Neural cell (in vitro differentiated cells): ENCODE measurements around the gene MAMLD1. TPM values are rescaled to one million over a fixed set of nuclear protein-coding genes. Genes with fewer than 3 reads are reported as not detected.

Experiments used
- H2AFZ ChIP-seq: fragments of 200-600, 300-800 bp; sonication (generic), shearing (Covaris generic); 2 replicates; pipeline ENCODE4 v1.6.0; 2014; ENCODE audit warnings: low read depth, mild to moderate bottlenecking, antibody characterized with exemption, low read length, moderate library complexity
- H3F3A ChIP-seq: fragments of 200-600 bp; shearing (Covaris generic); 2 replicates; pipeline ENCODE4 v1.6.1; 2016; ENCODE audit warnings: mild to moderate bottlenecking, moderate library complexity, mixed read lengths, antibody characterized with exemption, low read length; ENCODE audit not compliant: insufficient read depth, poor library complexity, severe bottlenecking
- H3K27ac ChIP-seq: fragments of 200-600, 300-800 bp; sonication (generic), shearing (Covaris generic); 2 replicates; pipeline ENCODE4 v1.5.1; 2014; ENCODE audit warnings: mild to moderate bottlenecking, low read length, moderate library complexity
- H3K27me3 ChIP-seq: fragments of 300-800, 200-600 bp; sonication (generic), shearing (Covaris generic); 2 replicates; pipeline ENCODE4 v1.6.0; 2014; ENCODE audit warnings: mild to moderate bottlenecking, low read depth, low read length, moderate library complexity; ENCODE audit not compliant: insufficient read depth
- H3K36me3 ChIP-seq: fragments of 300-800, 200-600 bp; sonication (generic), shearing (Covaris generic); 2 replicates; pipeline ENCODE4 v1.5.1; 2014; ENCODE audit warnings: mild to moderate bottlenecking, antibody characterized with exemption, low read length, moderate library complexity; ENCODE audit not compliant: insufficient read depth
- H3K4me2 ChIP-seq: fragments of 300-800, 200-600 bp; sonication (generic), shearing (Covaris generic); 2 replicates; pipeline ENCODE4 v1.6.0; 2014; ENCODE audit warnings: mild to moderate bottlenecking, low read length
- H3K4me3 ChIP-seq: fragments of 300-800, 200-600 bp; sonication (generic), shearing (Covaris generic); 2 replicates; pipeline ENCODE4 v1.5.1; 2014; ENCODE audit warnings: mild to moderate bottlenecking, low read length, moderate library complexity
- H3K79me2 ChIP-seq: fragments of 200-600 bp; shearing (Covaris generic); replicated peaks from 2 replicates; pipeline ENCODE4 v1.6.0; 2014; ENCODE audit warnings: mild to moderate bottlenecking, low read length, moderate library complexity; ENCODE audit not compliant: insufficient read depth
- H3K9ac ChIP-seq: fragments of 300-800, 200-600 bp; sonication (generic), shearing (Covaris generic); 2 replicates; pipeline ENCODE4 v1.6.1; 2016; ENCODE audit warnings: mild to moderate bottlenecking, low read length, mixed read lengths
- H3K9me2 ChIP-seq: fragments of 200-600 bp; shearing (Covaris generic); 2 replicates; pipeline ENCODE4 v1.6.1; 2016; ENCODE audit warnings: mild to moderate bottlenecking, low read length, mixed read lengths; ENCODE audit not compliant: insufficient read depth
- H3K9me3 ChIP-seq: fragments of 200-600, 300-800 bp; sonication (generic), shearing (Covaris generic); 2 replicates; pipeline ENCODE4 v1.6.1; 2016; ENCODE audit warnings: mild to moderate bottlenecking, mixed run types, low read length, moderate library complexity, mixed read lengths
- H4K20me1 ChIP-seq: fragments of 200-600 bp; shearing (Covaris generic); 2 replicates; pipeline ENCODE4 v1.6.1; 2016; ENCODE audit warnings: mild to moderate bottlenecking, mixed run types; ENCODE audit not compliant: insufficient read depth
- EP300 ChIP-seq: fragments of 450-650 bp; conservative IDR thresholded peaks from 2 replicates; pipeline ENCODE4 v1.6.1; 2014; ENCODE audit warnings: antibody characterized with exemption, mild to moderate bottlenecking, moderate library complexity; ENCODE audit not compliant: poor library complexity, severe bottlenecking
- EZH2 ChIP-seq: fragments of 200-600, 300-800 bp; shearing (Covaris generic), sonication (generic); IDR thresholded peaks from 2 replicates; pipeline ENCODE4 v1.6.1; 2014; ENCODE audit warnings: antibody characterized with exemption, low read length, borderline replicate concordance, mild to moderate bottlenecking; ENCODE audit not compliant: insufficient read depth, poor library complexity, severe bottlenecking
- MXI1 ChIP-seq: fragments of 450-650 bp; conservative IDR thresholded peaks from 2 replicates; pipeline ENCODE4 v1.6.1; 2014; ENCODE audit warnings: antibody characterized with exemption, mild to moderate bottlenecking; ENCODE audit not compliant: poor library complexity, severe bottlenecking
- POLR2AphosphoS5 ChIP-seq: IDR thresholded peaks from 2 replicates; pipeline ENCODE4 v1.6.1; 2012
- RAD21 ChIP-seq: fragments of 450-650 bp; conservative IDR thresholded peaks from 2 replicates; pipeline ENCODE4 v1.6.1; 2014; ENCODE audit warnings: antibody characterized with exemption, mild to moderate bottlenecking, moderate library complexity
- SMC3 ChIP-seq: fragments of 450-650 bp; conservative IDR thresholded peaks from 2 replicates; pipeline ENCODE4 v1.6.1; 2014; ENCODE audit warnings: antibody characterized with exemption, mild to moderate bottlenecking, moderate library complexity; ENCODE audit not compliant: poor library complexity
- TAF1 ChIP-seq: IDR thresholded peaks from 2 replicates; pipeline ENCODE4 v1.6.1; 2012; ENCODE audit warnings: low read depth
- polyA plus RNA-seq: library from polyadenylated mRNA; depleted of rRNA; stranded (reverse); fragments of >200 nt; gene quantifications from 2 replicates; pipeline ENCODE4 v1.2.3, GENCODE V29; 2014
- TF ChIP-seq, protein P1 (sequence below): IDR thresholded peaks from 2 replicates; pipeline ENCODE4 v1.6.1; 2012; ENCODE audit warnings: borderline replicate concordance
- TF ChIP-seq, protein P2 (sequence below): fragments of 450-650 bp; IDR thresholded peaks from 2 replicates; pipeline ENCODE4 v1.5.1; 2014; ENCODE audit warnings: antibody characterized with exemption, mild to moderate bottlenecking, moderate library complexity; ENCODE audit not compliant: poor library complexity, severe bottlenecking

Gene MAMLD1
- polyA plus RNA-seq, 1 donor from 2014 or later, result 1.4 TPM

DNA sequence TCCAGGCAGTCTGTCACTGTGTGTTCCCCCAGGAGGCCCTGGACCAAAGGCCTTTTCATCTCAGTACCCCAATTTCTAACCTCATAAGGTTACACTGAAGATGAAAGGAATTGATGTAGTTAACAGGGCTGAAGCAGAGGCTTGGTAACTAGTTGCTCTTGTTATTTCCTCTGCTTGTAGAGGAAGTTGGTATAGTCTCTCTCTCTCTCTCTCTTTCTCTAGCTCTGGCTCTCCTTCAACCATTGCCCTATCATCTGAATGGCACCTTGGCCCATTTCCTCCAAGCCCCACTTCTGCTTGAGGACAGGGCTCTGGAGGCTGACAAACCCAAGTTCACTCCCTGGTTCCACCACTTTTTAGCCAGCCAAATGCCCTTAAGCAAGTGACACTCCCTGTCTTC is 96.1 kb downstream of the MAMLD1 start:
- Histone ChIP-seq H3K27me3 (no peaks in the 10 kb centered on the region), H2AFZ (no peak overlapping the region), H3K4me2 (no peak overlapping the region), H3K36me3 (no peaks in the 10 kb centered on the region), H3K9ac (no peak overlapping the region), H3K9me3 (no peaks in the 10 kb centered on the region), H3F3A (no peaks in the 10 kb centered on the region), H3K9me2 (no peaks in the 10 kb centered on the region), H4K20me1 (no peaks in the 10 kb centered on the region), H3K4me3 (no peak overlapping the region), H3K27ac (no peak overlapping the region), H3K79me2 (no peaks in the 10 kb centered on the region)
- TF ChIP-seq RAD21 (no peak), SMC3 (no peak), EZH2 (no peak), TAF1 (no peak), POLR2AphosphoS5 (no peak), MXI1 (no peak), EP300 (no peak)
- TF ChIP-seq, protein P1, sequence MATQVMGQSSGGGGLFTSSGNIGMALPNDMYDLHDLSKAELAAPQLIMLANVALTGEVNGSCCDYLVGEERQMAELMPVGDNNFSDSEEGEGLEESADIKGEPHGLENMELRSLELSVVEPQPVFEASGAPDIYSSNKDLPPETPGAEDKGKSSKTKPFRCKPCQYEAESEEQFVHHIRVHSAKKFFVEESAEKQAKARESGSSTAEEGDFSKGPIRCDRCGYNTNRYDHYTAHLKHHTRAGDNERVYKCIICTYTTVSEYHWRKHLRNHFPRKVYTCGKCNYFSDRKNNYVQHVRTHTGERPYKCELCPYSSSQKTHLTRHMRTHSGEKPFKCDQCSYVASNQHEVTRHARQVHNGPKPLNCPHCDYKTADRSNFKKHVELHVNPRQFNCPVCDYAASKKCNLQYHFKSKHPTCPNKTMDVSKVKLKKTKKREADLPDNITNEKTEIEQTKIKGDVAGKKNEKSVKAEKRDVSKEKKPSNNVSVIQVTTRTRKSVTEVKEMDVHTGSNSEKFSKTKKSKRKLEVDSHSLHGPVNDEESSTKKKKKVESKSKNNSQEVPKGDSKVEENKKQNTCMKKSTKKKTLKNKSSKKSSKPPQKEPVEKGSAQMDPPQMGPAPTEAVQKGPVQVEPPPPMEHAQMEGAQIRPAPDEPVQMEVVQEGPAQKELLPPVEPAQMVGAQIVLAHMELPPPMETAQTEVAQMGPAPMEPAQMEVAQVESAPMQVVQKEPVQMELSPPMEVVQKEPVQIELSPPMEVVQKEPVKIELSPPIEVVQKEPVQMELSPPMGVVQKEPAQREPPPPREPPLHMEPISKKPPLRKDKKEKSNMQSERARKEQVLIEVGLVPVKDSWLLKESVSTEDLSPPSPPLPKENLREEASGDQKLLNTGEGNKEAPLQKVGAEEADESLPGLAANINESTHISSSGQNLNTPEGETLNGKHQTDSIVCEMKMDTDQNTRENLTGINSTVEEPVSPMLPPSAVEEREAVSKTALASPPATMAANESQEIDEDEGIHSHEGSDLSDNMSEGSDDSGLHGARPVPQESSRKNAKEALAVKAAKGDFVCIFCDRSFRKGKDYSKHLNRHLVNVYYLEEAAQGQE, result no peak
- TF ChIP-seq, protein P2, sequence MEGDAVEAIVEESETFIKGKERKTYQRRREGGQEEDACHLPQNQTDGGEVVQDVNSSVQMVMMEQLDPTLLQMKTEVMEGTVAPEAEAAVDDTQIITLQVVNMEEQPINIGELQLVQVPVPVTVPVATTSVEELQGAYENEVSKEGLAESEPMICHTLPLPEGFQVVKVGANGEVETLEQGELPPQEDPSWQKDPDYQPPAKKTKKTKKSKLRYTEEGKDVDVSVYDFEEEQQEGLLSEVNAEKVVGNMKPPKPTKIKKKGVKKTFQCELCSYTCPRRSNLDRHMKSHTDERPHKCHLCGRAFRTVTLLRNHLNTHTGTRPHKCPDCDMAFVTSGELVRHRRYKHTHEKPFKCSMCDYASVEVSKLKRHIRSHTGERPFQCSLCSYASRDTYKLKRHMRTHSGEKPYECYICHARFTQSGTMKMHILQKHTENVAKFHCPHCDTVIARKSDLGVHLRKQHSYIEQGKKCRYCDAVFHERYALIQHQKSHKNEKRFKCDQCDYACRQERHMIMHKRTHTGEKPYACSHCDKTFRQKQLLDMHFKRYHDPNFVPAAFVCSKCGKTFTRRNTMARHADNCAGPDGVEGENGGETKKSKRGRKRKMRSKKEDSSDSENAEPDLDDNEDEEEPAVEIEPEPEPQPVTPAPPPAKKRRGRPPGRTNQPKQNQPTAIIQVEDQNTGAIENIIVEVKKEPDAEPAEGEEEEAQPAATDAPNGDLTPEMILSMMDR, result no peak

DNA sequence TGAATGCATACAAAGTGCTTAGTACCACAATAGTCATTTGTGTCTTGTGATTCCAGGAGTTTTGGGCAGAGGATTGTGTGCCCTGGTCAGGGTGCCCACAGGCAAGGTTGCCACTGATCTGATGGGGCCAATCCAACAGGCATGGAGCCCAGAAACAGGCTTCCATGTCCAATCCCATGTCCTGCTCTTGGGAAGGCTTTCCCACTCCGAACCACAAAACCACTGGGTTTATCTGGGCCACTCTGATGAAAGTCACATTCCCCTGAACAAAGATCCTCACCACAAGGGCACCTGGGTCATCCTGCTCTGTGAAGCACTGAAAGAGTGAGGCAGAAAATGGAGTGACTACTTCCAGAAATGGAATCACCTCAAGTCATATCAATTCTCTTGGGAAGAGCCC is 96.9 kb downstream of the MAMLD1 start:
- H3K36me3 ChIP-seq, result no peaks in the 10 kb centered on the region
- no peaks in the 10 kb centered on the region for H3F3A ChIP-seq
- no peaks in the 10 kb centered on the region for H4K20me1 ChIP-seq
- H3K79me2 ChIP-seq, result no peaks in the 10 kb centered on the region
- no peak overlapping the region for H3K4me2 ChIP-seq
- no peaks in the 10 kb centered on the region for H3K27me3 ChIP-seq
- no peak overlapping the region for H2AFZ ChIP-seq
- no peak for TF ChIP-seq SMC3
- no peak for TF ChIP-seq MXI1
- no peak for TF ChIP-seq EZH2
- TF ChIP-seq EP300, result no peak
- TF ChIP-seq, protein P2, result no peak
- no peak for TF ChIP-seq RAD21
- TF ChIP-seq, protein P1, result no peak
- no peak for TF ChIP-seq POLR2AphosphoS5
- TF ChIP-seq TAF1, result no peak
- H3K9me3 ChIP-seq, result no peaks in the 10 kb centered on the region
- H3K9ac ChIP-seq, result no peak overlapping the region
- H3K27ac ChIP-seq, result no peak overlapping the region
- H3K9me2 ChIP-seq, result no peaks in the 10 kb centered on the region
- H3K4me3 ChIP-seq, result no peak overlapping the region
